ENCODE measurements around the gene THBS4. TPM values are rescaled to one million over a fixed set of nuclear protein-coding genes. Genes with fewer than 3 reads are reported as not detected.

Gene THBS4
- total and polyA plus RNA-seq, 10 of the 15 experiments (the other 5 are each of a cell fraction or from before 2014, with no cell fraction given): 0.31 to 1.7 (median 0.75) TPM

GRCh38 chr5:80125022-80125961, 90.1 kb downstream of the THBS4 start:
- no peaks in the 10 kb centered on the region for H3K27me3 ChIP-seq (replicated peaks in 1 of 2; ENCODE audit: control insufficient read depth in 2 of 2, insufficient read depth in 2 of 2, low read length in 1 of 2)
- peak overlapping the region; percentile 17; the same call in 1 of the 2 replicates for H3K9ac ChIP-seq (ENCODE audit: control insufficient read depth, insufficient read depth, low read length)
- ChIA-PET POLR2A (interaction anchor here (0.8 to 2.0 kb wide), 13 partner anchors 15 to 141 kb away, joined by 3 to 17 read pairs (median 5); partner anchors contain the start of gene SERINC5), SMC1A (ENCODE audit: uncharacterized antibody, unreplicated experiment) (interaction anchor here (0.6 to 5.0 kb wide), 31 partner anchors 9 to 814 kb away, joined by 3 to 56 read pairs (median 5); partner anchors contain the start of genes MTX3 and SERINC5), RAD21 (ENCODE audit: unreplicated experiment) (interaction anchor here (0.6 to 3.2 kb wide), 23 partner anchors 10 to 1626 kb away, joined by 3 to 41 read pairs (median 4); partner anchors contain the start of genes DHFR, MSH3 and SERINC5), CTCF (interaction anchor here (1.0 to 3.6 kb wide), 8 partner anchors 8 to 132 kb away, joined by 3 to 26 read pairs (median 6); no protein-coding TSS in a partner anchor)
- H3K9me3 ChIP-seq (replicated peaks; ENCODE audit: control insufficient read depth, insufficient read depth, low read length): peaks cover 3% of the 10 kb centered on the region; the same call in 2 of the 3 replicates
- H3K4me3 ChIP-seq: peak overlapping the region; percentile 59; the same call in 1 of the 2 replicates
- ATAC-seq: peak; percentile 87
- H3K79me2 ChIP-seq (ENCODE audit: control insufficient read depth, insufficient read depth, low read length): no peaks in the 10 kb centered on the region
- FAIRE-seq: peak; percentile 90
- peak; percentile 70 for DNase-seq (ENCODE audit: low read depth, low spot score)
- no peaks in the 10 kb centered on the region for H3K36me3 ChIP-seq (ENCODE audit: control insufficient read depth in 2 of 2, insufficient read depth in 2 of 2, low read length in 1 of 2)
- peak overlapping the region; percentile 74 for H3K27ac ChIP-seq (ENCODE audit: control insufficient read depth, insufficient read depth)
- H2AFZ ChIP-seq (ENCODE audit: control insufficient read depth, low read depth, low read length): no peak overlapping the region; the same call in 1 of the 2 replicates
- H4K20me1 ChIP-seq (ENCODE audit: control insufficient read depth, insufficient read depth): no peaks in the 10 kb centered on the region
- intact Hi-C loops (cut with micrococcal nuclease; ENCODE audit: unreplicated experiment) (loop anchor here (1.0 to 5.0 kb wide), 2 partner anchors 33 to 132 kb away; no protein-coding TSS in a partner anchor), in situ Hi-C loops (cut with MboI) (no loop called here)
- peaks cover 28% of the 10 kb centered on the region for H3K4me1 ChIP-seq (ENCODE audit: control insufficient read depth, insufficient read depth, low read length)
- H3K4me2 ChIP-seq (ENCODE audit: control insufficient read depth, insufficient read depth): peak overlapping the region; percentile 70
- BruUV-seq (replicated peaks): no TSS peak
- WGBS (ENCODE audit: insufficient coverage, insufficient replicate concordance, low lambda C conversion rate, missing lambda C conversion rate): 29% methylated on average over 11 of the region's 11 CpGs
- TF ChIP-seq EP300 (IDR thresholded peaks at IDR 0.05; ENCODE audit: borderline replicate concordance in 1 of 2, control insufficient read depth in 1 of 2, low read depth in 2 of 2, low read length in 2 of 2) (peak in 1 of 2 experiments; percentile 79; a peak in 2 of 4 replicates), MLLT1 (IDR thresholded peaks at IDR 0.05) (no peak), SP1 (IDR thresholded peaks at IDR 0.05; ENCODE audit: low read depth, low read length) (peak; percentile 53), ESRRA (IDR thresholded peaks at IDR 0.05; ENCODE audit: low read length) (peak; percentile 70), SKIL (IDR thresholded peaks at IDR 0.05; ENCODE audit: low read depth, poor library complexity, severe bottlenecking) (no peak), FOS (IDR thresholded peaks at IDR 0.05; ENCODE audit: borderline replicate concordance, extremely low read depth, insufficient read length) (no peak), E4F1 (IDR thresholded peaks at IDR 0.05; ENCODE audit: borderline replicate concordance, partially characterized antibody) (no peak), MEF2A (IDR thresholded peaks at IDR 0.05; ENCODE audit: insufficient read depth, low read depth, low read length) (0 out of 2 replicates have a peak, but pooled peaks have one; percentile 4), NRF1 (conservative IDR thresholded peaks at IDR 0.05; ENCODE audit: low read depth, low read length) (no peak), KLF5 (IDR thresholded peaks at IDR 0.05; ENCODE audit: partially characterized antibody) (no peak), SUPT20H (IDR thresholded peaks at IDR 0.05; ENCODE audit: borderline replicate concordance, control insufficient read depth, low read depth, low read length) (no peak), CEBPB (IDR thresholded peaks at IDR 0.05; ENCODE audit: borderline replicate concordance in 1 of 2, low read depth in 2 of 2, low read length in 2 of 2) (no peak), NR2F1 (conservative IDR thresholded peaks at IDR 0.05) (peak; percentile 9; the same call in 1 of the 2 replicates), HDAC6 (IDR thresholded peaks at IDR 0.05; ENCODE audit: unreplicated experiment) (no peak)

Measured in GM12878 (cell line).